NCI-H446 (cell line): ENCODE measurements around the gene LRRFIP2.

Experiments
- DNase-seq, 2 experiments: peaks; one replicate each; lab custom pipeline; 2025; lab: John Stamatoyannopoulos, UW

Gene LRRFIP2

GRCh38 chr3:37115446-37115845, 58.9 kb downstream of the LRRFIP2 start:
- DNase-seq, result no peak

- no peak for DNase-seq
Observed at GRCh38 chr3:37114251-37115145, 59.9 kb downstream of the LRRFIP2 start.

- DNase-seq, result no peak
Observed at GRCh38 chr3:37112987-37113386, 61.4 kb downstream of the LRRFIP2 start.

- no peak for DNase-seq
Observed at GRCh38 chr3:37111199-37111598, 63.2 kb downstream of the LRRFIP2 start.

GRCh38 chr3:37107846-37108245, 66.5 kb downstream of the LRRFIP2 start:
- no peak for DNase-seq

GRCh38 chr3:37103103-37103808, 71.1 kb downstream of the LRRFIP2 start:
- no peak for DNase-seq

- no peak for DNase-seq
Observed at GRCh38 chr3:37100411-37100810, 74.0 kb downstream of the LRRFIP2 start.

- DNase-seq, result no peak
Observed at GRCh38 chr3:37099469-37099868, 74.9 kb downstream of the LRRFIP2 start.

- DNase-seq, result no peak
Observed at GRCh38 chr3:37098884-37099283, 75.5 kb downstream of the LRRFIP2 start.

GRCh38 chr3:37097776-37098175, 76.6 kb downstream of the LRRFIP2 start:
- DNase-seq, result no peak

GRCh38 chr3:37096975-37097374, 77.4 kb downstream of the LRRFIP2 start:
- DNase-seq, result no peak

- no peak for DNase-seq
Observed at GRCh38 chr3:37096288-37096687, 78.1 kb downstream of the LRRFIP2 start.

- DNase-seq, result no peak
Observed at GRCh38 chr3:37094636-37095035, 79.7 kb downstream of the LRRFIP2 start.

GRCh38 chr3:37093481-37093880, 80.9 kb downstream of the LRRFIP2 start:
- no peak for DNase-seq

- DNase-seq, result no peak
Observed at GRCh38 chr3:37092484-37092883, 81.9 kb downstream of the LRRFIP2 start.

GRCh38 chr3:37087870-37088269, 86.5 kb downstream of the LRRFIP2 start:
- no peak for DNase-seq

- no peak for DNase-seq
Observed at GRCh38 chr3:37086918-37087317, 87.5 kb downstream of the LRRFIP2 start.

- no peak for DNase-seq
Observed at GRCh38 chr3:37082317-37082716, 92.1 kb downstream of the LRRFIP2 start.

GRCh38 chr3:37075955-37076354, 98.4 kb downstream of the LRRFIP2 start:
- no peak for DNase-seq

GRCh38 chr3:37074178-37074577, 100.2 kb downstream of the LRRFIP2 start:
- no peak for DNase-seq

GRCh38 chr3:37072892-37073291, 101.5 kb downstream of the LRRFIP2 start:
- peak; percentile 0 to 20 for DNase-seq

GRCh38 chr3:37071921-37072320, 102.5 kb downstream of the LRRFIP2 start:
- no peak for DNase-seq

- DNase-seq, result no peak
Observed at GRCh38 chr3:37068031-37068430, 106.4 kb downstream of the LRRFIP2 start.
